ENCODE results near the gene DUSP10. TPM values are rescaled to one million over a fixed set of nuclear protein-coding genes. Genes with fewer than 3 reads are reported as not detected.

The DUSP10 gene
- 10 to 100 TPM; 23.9 to 24.6 TPM for total RNA-seq

DNA sequence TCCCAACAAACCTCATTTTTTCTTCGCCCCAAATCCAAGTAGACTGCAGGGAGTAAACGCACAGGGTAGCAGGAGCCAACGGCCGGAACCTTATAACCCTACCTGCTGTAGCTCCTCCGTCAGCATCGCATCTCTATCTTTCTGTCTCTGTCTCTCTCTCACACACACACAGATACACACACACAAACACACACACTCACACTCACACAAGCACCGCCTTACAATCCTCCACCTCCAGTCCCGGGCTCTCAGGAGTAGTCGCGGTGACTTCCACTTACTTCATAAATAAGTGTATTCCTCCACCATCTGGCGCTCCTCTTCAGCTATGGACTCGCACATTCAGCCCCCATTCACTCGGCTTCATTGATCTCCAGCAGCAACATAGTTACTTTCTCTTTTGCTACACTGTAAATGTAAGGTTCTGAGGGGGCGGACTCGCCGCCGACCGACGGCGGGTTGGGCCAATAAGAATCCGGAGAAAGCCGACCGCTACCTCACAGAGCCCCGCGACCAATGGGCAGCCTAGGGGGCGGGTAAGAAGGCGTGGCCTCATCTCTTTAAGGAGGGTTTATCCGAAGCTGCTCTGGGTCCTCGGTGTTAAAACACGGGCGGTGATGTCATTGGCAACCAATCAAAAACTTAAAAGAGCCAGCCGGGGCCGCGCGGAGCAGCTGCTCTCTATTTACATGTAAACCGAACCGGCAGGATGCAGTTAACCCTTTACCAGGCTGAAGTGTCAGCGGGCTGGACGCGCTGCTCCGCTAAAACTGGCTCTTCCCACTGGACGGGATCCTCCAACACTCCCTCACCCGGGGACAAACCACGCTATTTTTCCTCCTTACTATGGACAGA lies at the start of gene DUSP10:
Gene DUSP10, minus strand, starts transcription at position 387 of the 852 bp plus-strand sequence. CDS start 2,345 bp downstream, outside the sequence.
- CTCF ChIA-PET = interaction anchor here (0.8 to 1.8 kb wide), 5 partner anchors 13 to 268 kb away, joined by 4 to 8 read pairs (median 6); no protein-coding TSS in a partner anchor
- POLR2A ChIA-PET = interaction anchor here (1.0 to 2.8 kb wide), 11 partner anchors 14 to 303 kb away, joined by 3 to 15 read pairs (median 6); no protein-coding TSS in a partner anchor

DNA sequence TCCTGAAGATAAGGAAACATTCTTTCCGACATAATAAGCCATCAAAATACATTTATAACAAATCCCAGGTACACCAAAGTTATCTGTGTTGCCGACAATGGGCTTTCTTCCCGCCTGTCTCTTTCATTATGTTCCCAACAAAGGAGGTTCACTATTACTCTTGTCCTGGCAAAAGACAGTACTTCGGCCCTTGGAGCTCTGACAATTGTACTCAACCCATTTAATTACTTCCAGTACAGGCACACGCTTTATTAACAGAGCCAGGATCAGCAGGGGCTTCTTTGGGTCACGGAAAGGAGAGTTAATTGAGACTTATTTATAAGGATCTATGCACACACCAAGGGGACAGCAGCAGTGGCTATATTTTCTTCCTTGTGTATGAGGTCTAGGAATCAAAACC lies 46.6 kb upstream of the DUSP10 start:
- CTCF ChIA-PET = no interaction called here
- POLR2A ChIA-PET = no interaction called here

- CTCF ChIA-PET = no interaction called here
- POLR2A ChIA-PET = no interaction called here
These were observed 44.8 kb upstream of the DUSP10 start for GRCh38 chr1:221786647-221787046.

DNA sequence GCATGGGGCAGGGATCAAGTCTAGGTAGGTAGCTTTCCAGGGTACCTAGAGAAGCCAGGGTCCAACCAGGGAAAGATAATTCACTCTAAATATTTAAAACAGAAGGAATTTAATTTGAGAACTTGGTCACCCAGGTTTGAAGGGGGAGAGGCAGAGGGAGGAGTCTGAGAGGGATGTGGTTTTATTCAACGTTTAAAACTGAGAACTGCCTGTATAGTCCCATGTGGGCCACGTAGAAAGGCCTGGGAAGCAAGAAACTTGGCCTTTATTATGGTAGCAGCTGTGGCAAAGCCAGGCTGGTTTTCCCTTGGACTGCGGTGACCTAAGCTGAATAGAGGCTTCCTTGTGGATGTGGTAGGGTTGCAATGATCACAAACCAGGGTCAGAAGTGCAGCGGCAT lies 42.0 kb upstream of the DUSP10 start:
- CTCF ChIA-PET = no interaction called here
- POLR2A ChIA-PET = interaction anchor here (1.3 kb wide), 1 partner anchor 18 kb away, joined by 3 read pairs; no protein-coding TSS in a partner anchor

DNA sequence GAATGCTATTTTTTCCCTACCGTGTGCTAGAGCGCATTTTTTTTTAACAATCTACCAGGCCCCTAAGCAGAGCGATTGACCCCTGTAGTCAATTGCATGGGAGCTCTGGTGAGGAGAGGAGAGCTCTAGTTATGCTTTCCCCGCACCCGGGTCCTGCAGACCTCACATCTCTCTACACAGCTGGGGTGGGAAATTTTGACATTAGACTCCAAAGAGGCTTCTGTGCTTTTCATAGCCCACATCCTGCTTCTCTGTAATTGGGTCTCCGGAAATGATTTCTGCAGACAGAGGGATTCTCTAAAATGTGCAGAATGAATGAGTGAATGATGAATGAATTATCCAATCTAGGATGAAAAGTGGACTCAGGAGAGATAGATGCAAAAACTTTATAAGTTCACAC lies 41.5 kb upstream of the DUSP10 start:
- ChIA-PET CTCF (no interaction called here), POLR2A (interaction anchor here (1.3 kb wide), 1 partner anchor 18 kb away, joined by 3 read pairs; no protein-coding TSS in a partner anchor)

- CTCF ChIA-PET = no interaction called here
- POLR2A ChIA-PET = interaction anchor here (1.3 kb wide), 1 partner anchor 19 kb away, joined by 3 read pairs; no protein-coding TSS in a partner anchor
These were observed 41.1 kb upstream of the DUSP10 start for GRCh38 chr1:221782970-221783369.

GRCh38 chr1:221782477-221782876 lies 40.6 kb upstream of the DUSP10 start:
- CTCF ChIA-PET = no interaction called here

GRCh38 chr1:221781102-221781755 lies 39.3 kb upstream of the DUSP10 start:
- POLR2A ChIA-PET = no interaction called here

More at GRCh38 chr1:221782477-221782876, 40.6 kb upstream of the DUSP10 start:
- POLR2A ChIA-PET = no interaction called here

GRCh38 chr1:221780175-221780574 lies 38.3 kb upstream of the DUSP10 start:
- ChIA-PET POLR2A (no interaction called here), CTCF (interaction anchor here (0.6 to 1.1 kb wide), 3 partner anchors 15 to 22 kb away, joined by 3 read pairs; no protein-coding TSS in a partner anchor)

More at GRCh38 chr1:221781102-221781755, 39.3 kb upstream of the DUSP10 start:
- CTCF ChIA-PET = no interaction called here

- POLR2A ChIA-PET = interaction anchor here (1.3 kb wide), 1 partner anchor 37 kb away, joined by 6 read pairs; no protein-coding TSS in a partner anchor
- CTCF ChIA-PET = interaction anchor here (0.6 to 1.1 kb wide), 3 partner anchors 15 to 22 kb away, joined by 3 read pairs; no protein-coding TSS in a partner anchor
These were observed 37.9 kb upstream of the DUSP10 start for GRCh38 chr1:221779771-221780170.

DNA sequence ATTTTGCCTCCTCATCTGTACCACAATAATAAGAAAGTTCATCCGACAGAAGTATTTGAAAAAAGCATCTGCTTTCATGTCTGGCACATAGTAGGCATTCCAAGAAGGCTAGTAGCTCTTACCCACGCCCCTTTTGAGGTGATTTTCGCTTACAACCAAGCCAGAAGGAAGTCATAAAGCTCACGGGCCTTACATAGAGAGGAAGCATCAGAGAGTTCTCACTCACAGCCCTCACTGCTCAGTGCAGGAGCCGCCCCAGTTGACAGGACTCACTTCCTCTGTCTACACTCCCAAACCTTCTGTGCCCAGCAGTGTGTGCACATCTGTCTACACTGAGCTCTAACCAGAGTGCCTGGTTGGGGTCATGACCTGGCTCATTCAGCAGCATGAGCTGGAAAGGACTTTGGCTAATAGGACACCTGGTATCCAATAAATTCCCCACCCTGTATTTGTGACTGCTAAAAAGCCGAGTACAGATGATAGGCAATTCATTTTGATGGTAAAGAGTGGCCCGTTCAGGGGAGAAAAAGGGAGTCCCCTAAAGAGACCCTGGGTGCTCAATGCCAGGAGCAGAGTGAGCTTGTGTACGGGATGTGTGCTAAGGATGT lies 36.8 kb upstream of the DUSP10 start:
- CTCF ChIA-PET = interaction anchor here (0.7 kb wide), 1 partner anchor 38 kb away, joined by 3 read pairs; no protein-coding TSS in a partner anchor

DNA sequence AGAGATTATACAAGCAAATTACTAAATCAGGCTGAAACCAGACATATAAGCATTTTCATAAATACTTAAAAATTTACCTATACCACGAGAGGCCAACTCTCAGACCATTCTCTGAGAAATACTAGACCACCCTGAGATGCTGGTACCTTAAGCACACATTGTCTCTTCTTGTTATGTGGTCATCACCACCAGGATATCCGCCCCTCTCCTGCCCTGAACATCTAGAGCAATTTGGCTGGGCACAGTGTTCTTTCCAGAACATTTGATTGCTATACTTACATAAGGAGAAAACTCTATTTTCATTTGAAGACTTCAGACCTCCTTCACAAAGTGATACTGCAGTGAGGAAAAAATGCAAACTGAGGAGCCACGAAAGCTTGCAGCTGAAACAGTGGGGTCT lies 36.2 kb upstream of the DUSP10 start:
- POLR2A ChIA-PET = interaction anchor here (1.0 to 1.2 kb wide), 4 partner anchors 17 to 51 kb away, joined by 3 to 5 read pairs (median 4); no protein-coding TSS in a partner anchor
- CTCF ChIA-PET = interaction anchor here (1.6 kb wide), 1 partner anchor 51 kb away, joined by 5 read pairs; no protein-coding TSS in a partner anchor

More for the DNA sequence above, 36.8 kb upstream of the DUSP10 start:
- POLR2A ChIA-PET = interaction anchor here (0.6 to 1.3 kb wide), 5 partner anchors 16 to 51 kb away, joined by 3 to 6 read pairs (median 4); no protein-coding TSS in a partner anchor

DNA sequence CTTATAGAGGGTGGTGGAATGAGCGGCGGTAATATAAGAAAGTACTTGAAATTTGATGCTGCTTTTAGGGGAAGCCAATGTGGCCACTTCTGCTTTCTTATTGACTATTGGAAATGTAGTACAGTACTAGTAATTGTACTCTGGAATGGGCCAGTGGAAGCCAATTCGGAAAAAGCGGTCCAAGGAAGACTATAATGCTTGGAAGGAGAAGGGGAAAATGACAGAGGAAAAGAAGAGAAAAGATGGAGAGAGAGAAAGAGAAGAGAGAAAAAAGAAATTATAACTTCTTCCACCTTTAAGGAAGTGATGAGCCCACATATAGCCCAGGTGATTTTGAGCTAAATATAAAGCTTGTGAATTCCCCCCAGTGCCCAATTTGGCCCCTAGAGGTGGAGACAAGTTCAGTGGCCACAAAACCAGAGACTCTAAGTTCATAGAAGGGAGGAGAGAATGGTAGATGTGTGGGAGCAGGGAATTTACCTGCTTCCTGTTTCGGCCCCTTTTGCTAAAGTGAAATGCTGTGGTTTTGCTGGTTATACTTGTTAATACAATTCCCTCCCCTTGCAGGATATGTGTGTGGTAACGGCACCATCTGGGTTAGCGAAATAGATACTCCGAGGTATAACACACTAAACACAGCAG lies 35.7 kb upstream of the DUSP10 start:
- POLR2A ChIA-PET = interaction anchor here (0.7 to 1.2 kb wide), 5 partner anchors 8 to 216 kb away, joined by 3 to 5 read pairs (median 4); no protein-coding TSS in a partner anchor
- CTCF ChIA-PET = interaction anchor here (1.6 kb wide), 1 partner anchor 52 kb away, joined by 5 read pairs; no protein-coding TSS in a partner anchor

GRCh38 chr1:221776495-221777301 lies 34.8 kb upstream of the DUSP10 start:
- ChIA-PET CTCF (interaction anchor here (1.6 kb wide), 1 partner anchor 53 kb away, joined by 5 read pairs; no protein-coding TSS in a partner anchor), POLR2A (interaction anchor here (0.7 to 1.2 kb wide), 4 partner anchors 9 to 217 kb away, joined by 3 to 4 read pairs (median 4); no protein-coding TSS in a partner anchor)

DNA sequence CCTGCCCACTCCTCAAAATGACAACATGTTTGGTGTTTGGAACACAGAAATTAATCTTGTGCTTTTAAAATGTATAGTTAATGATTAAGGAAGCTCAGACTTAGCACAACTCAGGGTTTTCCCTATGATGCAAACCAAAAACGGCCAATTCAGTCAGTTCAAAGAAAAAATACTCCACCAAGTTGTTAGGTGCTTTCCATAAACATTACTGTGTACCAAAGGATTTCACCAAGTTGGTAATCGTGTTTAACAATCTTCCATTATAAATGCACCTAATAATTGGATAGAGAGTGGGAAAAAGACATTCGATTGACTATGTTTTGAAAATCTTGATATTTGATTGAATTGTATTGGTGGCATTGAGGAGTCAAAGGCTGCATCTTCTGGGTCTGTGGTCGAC lies 33.3 kb upstream of the DUSP10 start:
- CTCF ChIA-PET = interaction anchor here (1.1 kb wide), 1 partner anchor 19 kb away, joined by 3 read pairs; no protein-coding TSS in a partner anchor
- POLR2A ChIA-PET = interaction anchor here (1.0 kb wide), 1 partner anchor 55 kb away, joined by 4 read pairs; no protein-coding TSS in a partner anchor

GRCh38 chr1:221774054-221774842 lies 32.4 kb upstream of the DUSP10 start:
- CTCF ChIA-PET = interaction anchor here (1.1 kb wide), 1 partner anchor 19 kb away, joined by 3 read pairs; no protein-coding TSS in a partner anchor
- POLR2A ChIA-PET = interaction anchor here (1.0 kb wide), 1 partner anchor 56 kb away, joined by 4 read pairs; no protein-coding TSS in a partner anchor

DNA sequence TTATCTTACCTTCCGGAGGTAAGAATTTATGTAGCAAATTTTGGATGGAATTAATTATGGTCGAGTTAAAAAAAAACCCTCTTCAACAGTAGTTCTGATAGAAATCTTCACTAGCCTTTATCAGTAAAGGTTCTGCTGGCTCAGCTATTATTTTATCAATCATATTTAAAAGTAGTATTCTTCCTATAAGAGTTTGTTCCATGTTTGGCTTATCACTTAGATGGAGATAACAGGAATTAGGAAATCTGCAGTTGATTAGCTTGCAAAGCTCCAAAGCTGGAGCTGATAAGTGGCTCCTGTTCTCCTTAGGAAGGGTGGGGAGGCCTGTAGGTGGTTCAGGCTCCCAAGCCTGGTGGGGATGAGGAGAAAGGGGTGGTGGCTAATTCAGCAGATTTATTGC lies 31.5 kb upstream of the DUSP10 start:
- ChIA-PET CTCF (no interaction called here), POLR2A (no interaction called here)
